ENCODE measurements around the gene ETFA. TPM values are rescaled to one million over a fixed set of nuclear protein-coding genes. Genes with fewer than 3 reads are reported as not detected.

ETFA gene
- total RNA-seq, 2 experiments from 2014 or later = 159 to 164 TPM

Other genes with a start within 250 kb of the ETFA start
- gene ISL2, start 25.3 kb upstream of the ETFA start, total RNA-seq = under 1 TPM in 1 of 2 experiments, not detected in 1; 0.22 TPM

Data from activated CD8-positive, alpha-beta T cell treated with anti-CD3 and anti-CD28 coated beads for 36 hours (primary cell).